RWPE2 (cell line): Measurements from ENCODE around the gene SPAG8.

Experiments
- ATAC-seq: fragments of 200-7000 bp; cut with Tn5 transposase; 3 replicates; pipeline ENCODE4 v1.9.1; 2021; ENCODE audit warnings: low read depth
- DNase-seq: peaks from one replicate; pipeline ENCODE4 v3.0.0-alpha.2; 2020; ENCODE audit warnings: low spot score
- H3K27ac ChIP-seq: fragments of 450-650 bp; 2 replicates; pipeline ENCODE4 v1.5.1; 2017; ENCODE audit warnings: mild to moderate bottlenecking; ENCODE audit not compliant: poor library complexity, severe bottlenecking
- H3K27me3 ChIP-seq: fragments of 250-450 bp; sonication (Bioruptor Pico); 2 replicates; pipeline ENCODE4 v1.5.1; 2021; ENCODE audit warnings: mild to moderate bottlenecking, moderate library complexity; ENCODE audit not compliant: insufficient read depth, poor library complexity, severe bottlenecking
- H3K36me3 ChIP-seq: fragments of 250-450 bp; sonication (Bioruptor Pico); 2 replicates; pipeline ENCODE4 v1.5.1; 2020; ENCODE audit warnings: low read depth, mild to moderate bottlenecking, moderate library complexity
- H3K4me1 ChIP-seq: fragments of 250-450 bp; sonication (Bioruptor Pico); 2 replicates; pipeline ENCODE4 v1.5.1; 2021; ENCODE audit warnings: mild to moderate bottlenecking, moderate library complexity; ENCODE audit not compliant: insufficient read depth, poor library complexity, severe bottlenecking
- H3K4me3 ChIP-seq: fragments of 250-450 bp; sonication (Bioruptor Pico); 2 replicates; pipeline ENCODE4 v1.5.1; 2021; ENCODE audit warnings: mild to moderate bottlenecking, moderate library complexity; ENCODE audit not compliant: severe bottlenecking
- H3K9me3 ChIP-seq: fragments of 250-450 bp; sonication (Bioruptor Pico); 2 replicates; pipeline ENCODE4 v1.5.1; 2021; ENCODE audit warnings: mild to moderate bottlenecking, moderate library complexity; ENCODE audit not compliant: severe bottlenecking
- CTCF ChIP-seq: fragments of 450-650 bp; IDR thresholded peaks from one replicate; pipeline ENCODE4 v1.5.1; 2017; ENCODE audit warnings: mild to moderate bottlenecking, moderate library complexity; ENCODE audit not compliant: poor library complexity, severe bottlenecking

The SPAG8 gene

GRCh38 chr9:35858458-35858857 lies 46.4 kb upstream of the SPAG8 start:
- Histone ChIP-seq H3K27ac (no peak overlapping the region), H3K27me3 (no peaks in the 10 kb centered on the region), H3K36me3 (no peaks in the 10 kb centered on the region), H3K4me1 (no peaks in the 10 kb centered on the region), H3K9me3 (no peaks in the 10 kb centered on the region), H3K4me3 (no peak overlapping the region)
- no peak for ATAC-seq
- no peak for DNase-seq
- TF ChIP-seq CTCF, result no peak

DNA sequence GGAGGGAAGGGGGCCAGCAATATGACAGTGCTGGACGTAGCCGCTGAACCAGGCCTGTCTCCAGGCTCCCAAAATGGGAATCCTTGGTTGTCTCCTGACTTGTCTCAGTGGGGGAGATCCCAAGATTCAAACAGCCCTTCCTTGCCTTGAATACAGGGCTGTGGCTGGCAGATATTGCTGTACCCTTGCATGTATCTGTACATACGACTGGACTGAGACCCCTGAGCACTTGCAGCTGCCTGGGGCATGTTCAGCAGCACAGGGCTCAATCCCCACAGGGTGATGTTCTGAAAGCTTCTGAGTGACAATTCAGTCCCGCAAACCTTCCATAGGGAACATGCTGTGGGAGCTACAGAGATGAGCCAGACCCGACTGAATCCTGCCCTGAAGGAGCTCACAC lies 44.8 kb upstream of the SPAG8 start:
- no peak for TF ChIP-seq CTCF
- Histone ChIP-seq H3K27ac (no peak overlapping the region), H3K36me3 (no peaks in the 10 kb centered on the region), H3K4me3 (no peak overlapping the region), H3K4me1 (no peaks in the 10 kb centered on the region), H3K9me3 (no peaks in the 10 kb centered on the region), H3K27me3 (no peaks in the 10 kb centered on the region)
- DNase-seq (no peak), ATAC-seq (no peak)

DNA sequence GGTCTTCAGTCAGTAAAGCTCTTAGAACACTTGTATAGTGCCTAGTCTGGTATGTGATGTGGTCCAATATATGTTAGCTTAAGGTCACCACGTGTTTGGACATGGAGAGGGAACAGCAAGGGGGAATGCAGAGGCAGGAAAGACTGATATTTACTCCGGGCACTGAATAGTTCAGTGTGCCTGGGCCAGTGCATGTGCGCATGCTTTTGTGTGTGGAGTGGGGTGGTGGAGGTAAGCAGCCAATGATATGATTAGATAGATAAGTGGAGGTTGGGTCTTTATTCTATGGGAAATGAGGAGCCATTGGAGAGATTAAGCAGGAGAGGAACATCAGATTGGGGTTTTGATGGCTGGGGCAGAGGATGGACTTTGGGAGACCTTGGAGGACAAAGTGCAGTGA lies 44.1 kb upstream of the SPAG8 start:
- Histone ChIP-seq H3K4me3 (no peak overlapping the region), H3K4me1 (no peaks in the 10 kb centered on the region), H3K27me3 (no peaks in the 10 kb centered on the region), H3K36me3 (no peaks in the 10 kb centered on the region), H3K9me3 (no peaks in the 10 kb centered on the region), H3K27ac (no peak overlapping the region)
- DNase-seq (no peak), ATAC-seq (no peak)
- TF ChIP-seq CTCF, result no peak

DNA sequence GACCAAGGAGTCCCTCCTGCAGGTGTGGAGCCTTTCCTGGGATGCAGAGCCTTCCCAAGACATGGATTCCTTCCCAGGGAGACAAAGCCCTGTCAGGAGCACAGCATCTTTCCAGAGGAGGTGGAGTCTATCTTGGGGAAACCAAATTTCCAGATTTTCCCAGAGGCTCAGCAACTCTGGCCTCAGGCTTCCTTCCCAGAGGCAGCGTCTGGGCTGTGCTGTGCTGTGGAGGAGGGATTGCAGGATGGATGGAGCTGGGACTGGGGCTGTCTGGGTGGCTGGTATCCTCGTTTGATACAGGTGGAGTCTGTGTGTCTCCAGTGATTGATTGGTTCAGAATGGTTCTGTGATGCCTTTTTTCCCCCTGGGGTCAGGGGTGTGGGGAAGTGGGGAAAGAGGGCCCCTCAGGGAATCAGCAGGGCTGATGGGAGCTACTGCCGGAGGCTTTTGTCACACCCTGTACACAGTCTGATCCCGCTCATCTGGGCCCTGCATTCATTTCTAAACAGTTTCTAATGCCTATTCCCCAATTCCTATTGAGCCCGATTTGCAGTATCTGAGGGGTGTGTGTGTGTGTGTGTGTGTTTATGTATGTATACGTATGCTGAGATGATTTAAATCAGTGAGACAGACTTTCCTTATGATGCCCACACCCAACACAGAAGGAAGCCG lies 42.2 kb upstream of the SPAG8 start:
- H3K9me3 ChIP-seq, result no peaks in the 10 kb centered on the region

More for the DNA sequence above, 42.2 kb upstream of the SPAG8 start:
- Histone ChIP-seq H3K4me1 (no peaks in the 10 kb centered on the region), H3K36me3 (no peaks in the 10 kb centered on the region), H3K4me3 (no peak overlapping the region), H3K27ac (no peak overlapping the region), H3K27me3 (no peaks in the 10 kb centered on the region)
- no peak for TF ChIP-seq CTCF
- no peak for ATAC-seq
- DNase-seq, result no peak
